Mucosa of descending colon (tissue), 3 donors: ENCODE results near the gene RNF168. TPM values are rescaled to one million over a fixed set of nuclear protein-coding genes. Genes with fewer than 3 reads are reported as not detected.

Source experiments
- ATAC-seq: fragments of 200-7000 bp; cut with Tn5 transposase; one replicate; pipeline ENCODE4 v1.9.1; 2020; ENCODE audit warnings: mild to moderate bottlenecking, moderate library complexity
- DNase-seq, 3 donors: peaks; one replicate each; pipeline ENCODE4 v3.0.0-alpha.2; 2020
- H3K36me3 ChIP-seq: fragments of 200-600 bp; one replicate; pipeline ENCODE4 v1.8.0; 2021; ENCODE audit warnings: low read depth, mild to moderate bottlenecking
- H3K4me1 ChIP-seq: fragments of 200-600 bp; one replicate; pipeline ENCODE4 v1.8.0; 2021; ENCODE audit warnings: low read depth, mild to moderate bottlenecking
- H3K4me3 ChIP-seq: fragments of 200-600 bp; one replicate; pipeline ENCODE4 v1.8.0; 2021; ENCODE audit warnings: mild to moderate bottlenecking
- H3K9me3 ChIP-seq: fragments of 200-600 bp; one replicate; pipeline ENCODE4 v1.8.0; 2021; ENCODE audit warnings: mild to moderate bottlenecking
- CTCF ChIP-seq: fragments of 200-600 bp; IDR thresholded peaks from one replicate; pipeline ENCODE4 v1.8.0; 2022; ENCODE audit warnings: antibody characterized with exemption, mild to moderate bottlenecking
- intact Hi-C, 2 donors: fragments of 100-400 bp; cut with DNase I in 1 of 2; cut with micrococcal nuclease in 1 of 2; formaldehyde crosslinking; loops; one replicate each; pipeline versions ENCODE4 v1.11.0 to v1.11.1; 2022; cut with DNase I, micrococcal nuclease
- total RNA-seq, 3 donors: library from RNA; stranded (reverse); fragmentation: NEBNext Ultra II Directional in 2 of 3; extraction: Animal tissue kit (Norgen Biotek cat#: 25700) in 2 of 3; gene quantifications; one replicate each; pipeline versions ENCODE4 v1.2.1 to v1.2.4, GENCODE V29; 2021 to 2023
- donor health status: DM: no; HTN: no; CAD: no; lungs with moderate emphysema.
- donor health status: DM: no; HTN: no; CAD: no.
- donor health status: DM: no; HTN: yes; CAD: no.

The RNF168 gene
- total RNA-seq, 3 donors from 2014 or later = 23.7 to 29.2 (median 24.9) TPM

- DNase-seq (no peak), ATAC-seq (no peak)
- H3K36me3 ChIP-seq = no peaks in the 10 kb centered on the region
- H3K9me3 ChIP-seq = peaks cover 9% of the 10 kb centered on the region
- TF ChIP-seq CTCF = no peak
- intact Hi-C loops = no loop called here
- H3K4me1 ChIP-seq = no peaks in the 10 kb centered on the region
- H3K4me3 ChIP-seq = no peak overlapping the region
Observed at GRCh38 chr3:196544491-196544992, 41.0 kb upstream of the RNF168 start.

DNA sequence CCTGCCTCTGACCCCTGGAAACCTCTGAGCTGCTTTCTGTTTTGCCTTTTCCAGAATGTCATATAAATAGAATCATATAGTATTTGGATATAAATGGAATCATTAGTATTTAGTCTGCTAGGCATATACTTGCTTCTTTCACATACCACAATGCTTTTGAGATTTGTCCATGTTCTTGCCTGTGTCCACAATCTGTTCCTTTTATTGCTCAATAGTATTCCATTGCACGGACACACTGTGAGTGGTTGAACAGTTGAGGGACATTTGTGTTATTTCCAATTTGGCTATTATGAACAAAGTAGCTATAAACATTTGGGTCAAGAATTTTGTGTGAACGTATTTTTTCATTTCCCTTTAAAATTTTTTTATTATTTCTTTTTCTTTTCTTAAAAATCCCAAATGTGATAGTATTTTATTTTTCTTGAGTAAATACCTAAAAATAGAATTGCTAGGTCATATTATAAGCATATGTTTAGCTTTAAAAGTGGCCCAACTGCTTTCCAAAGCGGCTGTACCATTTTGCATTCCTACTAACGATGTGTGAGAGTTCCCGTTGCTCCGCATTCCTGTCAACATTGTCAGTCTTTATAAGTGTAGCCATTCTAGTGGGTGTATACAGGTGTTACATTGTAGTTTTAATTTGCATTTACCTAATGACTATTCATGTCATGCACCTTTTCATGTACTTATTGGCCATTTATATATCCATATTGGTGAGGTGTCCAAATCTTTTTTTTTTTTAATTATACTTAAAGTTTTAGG is 38.3 kb upstream of the RNF168 start:
- Histone ChIP-seq H3K9me3 (no peaks in the 10 kb centered on the region), H3K36me3 (no peaks in the 10 kb centered on the region), H3K4me3 (no peak overlapping the region), H3K4me1 (no peaks in the 10 kb centered on the region)
- no peak for DNase-seq
- TF ChIP-seq CTCF = no peak
- intact Hi-C loops = no loop called here
- ATAC-seq = no peak

DNA sequence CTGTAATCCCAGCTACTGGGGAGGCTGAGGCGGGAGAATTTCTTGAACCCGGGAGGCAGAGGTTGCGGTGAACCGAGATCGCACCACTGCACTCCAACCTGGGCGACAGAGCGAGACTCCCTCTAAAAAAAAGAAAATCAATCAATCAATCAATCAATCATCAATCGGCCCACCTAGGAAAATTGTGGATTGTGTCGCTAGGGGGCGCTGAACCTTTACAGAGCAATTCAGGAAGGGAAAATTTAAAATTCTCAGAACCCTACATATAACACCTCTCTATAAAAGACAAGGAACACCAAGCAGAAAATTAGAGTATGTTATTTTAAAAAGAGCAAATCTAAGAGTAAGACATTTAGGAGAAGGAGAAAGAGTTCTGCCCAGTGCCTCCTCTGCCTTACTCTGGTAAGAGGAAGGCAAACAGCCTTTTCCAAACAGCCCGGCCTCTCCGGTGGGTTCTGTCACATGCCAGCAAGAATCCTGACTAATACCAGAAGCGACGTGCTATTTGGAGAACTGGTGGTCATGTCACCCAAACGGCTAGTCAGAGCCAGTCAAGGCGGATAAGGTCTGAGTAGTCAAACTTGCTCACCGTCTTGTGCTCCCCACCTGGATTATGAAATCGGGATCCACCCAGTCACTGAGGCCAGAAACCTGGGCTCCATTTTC is 33.9 kb upstream of the RNF168 start:
- Histone ChIP-seq H3K4me3 (no peak overlapping the region), H3K36me3 (no peaks in the 10 kb centered on the region), H3K9me3 (no peaks in the 10 kb centered on the region), H3K4me1 (no peaks in the 10 kb centered on the region)
- DNase-seq (peak in 2 of 3 donors; percentile 37 to 78), ATAC-seq (no peak)
- TF ChIP-seq CTCF = peak; percentile 38
- intact Hi-C loops = no loop called here

DNA sequence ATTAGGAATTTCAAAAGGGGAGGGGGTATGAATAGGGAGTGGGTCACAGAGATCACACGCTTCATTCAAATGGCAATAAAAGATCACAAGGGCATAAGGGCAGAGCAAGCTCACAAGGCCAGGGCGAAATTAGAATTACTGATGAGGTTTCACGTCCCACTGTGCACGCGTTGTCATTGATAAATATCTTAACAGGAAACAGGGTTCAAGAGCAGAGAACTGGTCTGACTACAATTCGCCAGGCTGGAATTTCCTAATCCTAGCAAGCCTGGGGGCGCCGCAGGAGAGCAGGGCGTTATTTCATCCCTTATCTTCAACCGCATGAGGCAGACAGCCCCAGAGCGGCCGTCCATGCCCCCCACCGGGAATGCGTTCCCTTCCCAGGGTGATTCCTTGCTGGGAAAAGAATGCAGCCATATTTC is 29.7 kb upstream of the RNF168 start:
- DNase-seq (no peak), ATAC-seq (no peak)
- H3K36me3 ChIP-seq = no peaks in the 10 kb centered on the region
- H3K4me3 ChIP-seq = no peak overlapping the region
- no peaks in the 10 kb centered on the region for H3K4me1 ChIP-seq
- H3K9me3 ChIP-seq = no peaks in the 10 kb centered on the region
- intact Hi-C loops = no loop called here
- no peak for TF ChIP-seq CTCF

- no peak overlapping the region for H3K4me3 ChIP-seq
- no peaks in the 10 kb centered on the region for H3K36me3 ChIP-seq
- no peaks in the 10 kb centered on the region for H3K9me3 ChIP-seq
- DNase-seq (no peak), ATAC-seq (no peak)
- intact Hi-C loops = no loop called here
- TF ChIP-seq CTCF = no peak
- H3K4me1 ChIP-seq = no peaks in the 10 kb centered on the region
Observed at GRCh38 chr3:196531418-196531817, 27.9 kb upstream of the RNF168 start.
